ENCODE results near the gene TMCO4. TPM values are rescaled to one million over a fixed set of nuclear protein-coding genes. Genes with fewer than 3 reads are reported as not detected.
A peak's percentile ranks its signal among the peaks of the same experiment; 100 is the strongest.

The TMCO4 gene
- total and polyA plus RNA-seq, 2 of the 8 experiments (the other 6 are each of a cell fraction or from before 2014, with no cell fraction given), result 3.0 to 3.1 TPM

GRCh38 chr1:19654386-19654785, 145.3 kb downstream of the TMCO4 start:
- Histone ChIP-seq H3K18ac (ENCODE audit: extremely low read depth, low read length) (0 out of 2 replicates have a peak overlapping the region, but pooled peaks have one; percentile 27), H4K91ac (replicated peaks; ENCODE audit: insufficient read length, low read length) (no peak overlapping the region), H3K56ac (replicated peaks; ENCODE audit: insufficient read length, low read depth, low read length) (no peak overlapping the region), H3K4me3 (ENCODE audit: extremely low read depth in 1 of 4, insufficient read depth in 2 of 4, low read depth in 3 of 4, low read length in 4 of 4) (no peak overlapping the region), H3K9ac (replicated peaks in 1 of 4; ENCODE audit: extremely low read depth in 1 of 4, low read depth in 3 of 4, low read length in 3 of 4) (no peak overlapping the region), H3K79me2 (ENCODE audit: control insufficient read depth in 1 of 2, insufficient read depth in 2 of 2, low read length in 2 of 2) (no peaks in the 10 kb centered on the region), H3K4ac (replicated peaks; ENCODE audit: insufficient read length, low read depth, low read length) (no peak overlapping the region), H2AK5ac (ENCODE audit: low read depth, low read length) (peak overlapping the region; percentile 4; the same call in 1 of the 2 replicates), H3K9me3 (ENCODE audit: insufficient read depth in 2 of 2, low read depth in 1 of 2, low read length in 1 of 2) (no peaks in the 10 kb centered on the region), H2BK12ac (ENCODE audit: low read depth, low read length) (peak overlapping the region; percentile 41; the same call in 1 of the 2 replicates), H2AFZ (ENCODE audit: low read length) (no peak overlapping the region), H3K4me2 (ENCODE audit: insufficient read depth in 1 of 2, low read depth in 2 of 2, low read length in 2 of 2) (peak overlapping the region in 1 of 2 experiments; percentile 50; a peak in 1 of 4 replicates), H2BK15ac (ENCODE audit: low read length) (no peak overlapping the region), H3K23me2 (ENCODE audit: low read depth, low read length) (no peaks in the 10 kb centered on the region), H2BK20ac (ENCODE audit: low read length) (no peak overlapping the region), H3K27me3 (replicated peaks in 1 of 4; ENCODE audit: control insufficient read depth in 3 of 4, extremely low read depth in 1 of 4, insufficient read depth in 3 of 4, low read length in 3 of 4) (no peaks in the 10 kb centered on the region; a peak in 1 of 7 replicates), H4K5ac (ENCODE audit: insufficient read length, low read depth, low read length) (no peak overlapping the region), H2BK5ac (ENCODE audit: low read depth, low read length) (0 out of 2 replicates have a peak overlapping the region, but pooled peaks have one; percentile 3), H3K23ac (ENCODE audit: insufficient read length) (no peak overlapping the region), H3K4me1 (replicated peaks in 1 of 4; ENCODE audit: control insufficient read depth in 3 of 4, insufficient read depth in 4 of 4, low read length in 3 of 4) (peaks cover 0 to 5% (median 3%) of the 10 kb centered on the region in 4 experiments; a peak in 5 of 7 replicates), H3K27ac (ENCODE audit: low read depth, low read length) (no peak overlapping the region; the same call in 1 of the 2 replicates), H3K36me3 (ENCODE audit: control insufficient read depth in 2 of 4, insufficient read depth in 4 of 4, low read length in 3 of 4) (no peaks in the 10 kb centered on the region), H4K20me1 (replicated peaks in 1 of 2; ENCODE audit: control insufficient read depth in 1 of 2, insufficient read depth in 2 of 2, low read length in 2 of 2) (no peaks in the 10 kb centered on the region), H3K79me1 (ENCODE audit: low read depth, low read length) (no peaks in the 10 kb centered on the region), H2BK120ac (replicated peaks; ENCODE audit: low read depth, low read length) (no peak overlapping the region), H3K14ac (ENCODE audit: insufficient read length) (no peak overlapping the region), H4K8ac (ENCODE audit: extremely low read depth, insufficient read depth, low read length) (no peak overlapping the region)
- DNase-seq (ENCODE audit: low read depth in 1 of 2, low spot score in 2 of 2) (no peak), FAIRE-seq (no peak)
- ChIA-PET CTCF (ENCODE audit: partially characterized antibody) (interaction anchor here (0.6 to 7.9 kb wide), 31 partner anchors 9 to 1187 kb away, joined by 3 to 63 read pairs (median 4); partner anchors contain the start of genes HTR6 and UBR4), POLR2A (ENCODE audit: partially characterized antibody) (interaction anchor here (1.0 to 1.2 kb wide), 2 partner anchors 72 to 167 kb away, joined by 3 read pairs; no protein-coding TSS in a partner anchor)
- 91% methylated on average over 5 of the region's 5 CpGs; no CpG with 5 or more reads in 1 of the 2 experiments for WGBS, 2 experiments (ENCODE audit: extremely low coverage in 1 of 2, insufficient coverage in 1 of 2, insufficient read length in 1 of 2, insufficient replicate concordance in 2 of 2, low coverage in 1 of 2, low lambda C conversion rate in 2 of 2, missing lambda C conversion rate in 1 of 2)
- TF ChIP-seq CBX5 (IDR thresholded peaks at IDR 0.05; ENCODE audit: low read depth, low read length) (no peak), SIN3A (conservative IDR thresholded peaks at IDR 0.05 in 1 of 2, IDR thresholded peaks at IDR 0.05 in 1 of 2; ENCODE audit: low read depth in 1 of 2, low read length in 2 of 2) (no peak), RNF2 (IDR thresholded peaks at IDR 0.05; ENCODE audit: borderline replicate concordance, low read depth, low read length, missing control alignments, poor library complexity, severe bottlenecking) (no peak), SAP30 (IDR thresholded peaks at IDR 0.05; ENCODE audit: insufficient read depth, insufficient replicate concordance, low read length) (no peak), NANOG (IDR thresholded peaks at IDR 0.05; ENCODE audit: insufficient read depth, low read depth, low read length, poor library complexity, severe bottlenecking) (no peak), GABPA (IDR thresholded peaks at IDR 0.05; ENCODE audit: borderline replicate concordance, insufficient read depth, low read length) (no peak), FOSL1 (IDR thresholded peaks at IDR 0.05; ENCODE audit: insufficient read depth, low read depth, low read length) (no peak), MAFK (IDR thresholded peaks at IDR 0.05; ENCODE audit: low read depth, low read length) (no peak), BACH1 (IDR thresholded peaks at IDR 0.05; ENCODE audit: low read length) (no peak), CHD2 (IDR thresholded peaks at IDR 0.05; ENCODE audit: low read length) (no peak), CEBPB (IDR thresholded peaks at IDR 0.05; ENCODE audit: low read depth, low read length) (no peak), EGR1 (IDR thresholded peaks at IDR 0.05; ENCODE audit: borderline replicate concordance, low read depth, low read length) (no peak)

Measured in H1 (cell line).